ENCODE measurements around the gene RANBP3.
A peak's percentile ranks its signal among the peaks of the same experiment; 100 is the strongest.

The RANBP3 gene

GRCh38 chr19:5934774-5935472 is 43.0 kb downstream of the RANBP3 start:
- peak; percentile 60 for ATAC-seq
- TF ChIP-seq ESRRG (CRISPR knock-in tag; IDR thresholded peaks at IDR 0.05) (no peak), TCF4 (CRISPR knock-in tag; IDR thresholded peaks at IDR 0.05; ENCODE audit: borderline replicate concordance) (peak; percentile 87; the same call in 1 of the 2 replicates)

GRCh38 chr19:5934069-5934401 is 43.9 kb downstream of the RANBP3 start:
- ATAC-seq: no peak
- TF ChIP-seq ZFP30 (CRISPR knock-in tag; IDR thresholded peaks at IDR 0.05) (no peak), POU6F1 (CRISPR knock-in tag; IDR thresholded peaks at IDR 0.05; ENCODE audit: borderline replicate concordance, low read depth) (no peak), ZFP3 (CRISPR knock-in tag; IDR thresholded peaks at IDR 0.05) (peak; percentile 54; the same call in 1 of the 2 replicates)

- no peak for ATAC-seq
- no peak for TF ChIP-seq PPARA (CRISPR knock-in tag; IDR thresholded peaks at IDR 0.05; ENCODE audit: borderline replicate concordance)
- no peak for TF ChIP-seq GLIS3 (CRISPR knock-in tag; IDR thresholded peaks at IDR 0.05)
- no peak for TF ChIP-seq TSHZ2 (CRISPR knock-in tag; IDR thresholded peaks at IDR 0.05)
- no peak for TF ChIP-seq ZFP3 (CRISPR knock-in tag; IDR thresholded peaks at IDR 0.05)
- TF ChIP-seq ZNF70 (CRISPR knock-in tag; IDR thresholded peaks at IDR 0.05): no peak
- no peak for TF ChIP-seq OSR1 (CRISPR knock-in tag; IDR thresholded peaks at IDR 0.05)
- no peak for TF ChIP-seq ZFP30 (CRISPR knock-in tag; IDR thresholded peaks at IDR 0.05)
- TF ChIP-seq CSDC2 (CRISPR knock-in tag; IDR thresholded peaks at IDR 0.05): no peak
- TF ChIP-seq CSRNP3 (CRISPR knock-in tag; IDR thresholded peaks at IDR 0.05): no peak
Observed at GRCh38 chr19:5933391-5934068, 44.4 kb downstream of the RANBP3 start.

GRCh38 chr19:5932609-5933262 is 45.2 kb downstream of the RANBP3 start:
- TF ChIP-seq CSDC2 (CRISPR knock-in tag; IDR thresholded peaks at IDR 0.05) (no peak), TCF4 (CRISPR knock-in tag; IDR thresholded peaks at IDR 0.05; ENCODE audit: borderline replicate concordance) (no peak), RARB (CRISPR knock-in tag; IDR thresholded peaks at IDR 0.05) (no peak), ZFP3 (CRISPR knock-in tag; IDR thresholded peaks at IDR 0.05) (no peak), SNAI2 (CRISPR knock-in tag; IDR thresholded peaks at IDR 0.05) (no peak), ESRRG (CRISPR knock-in tag; IDR thresholded peaks at IDR 0.05) (no peak), TOX (CRISPR knock-in tag; IDR thresholded peaks at IDR 0.05; ENCODE audit: borderline replicate concordance) (no peak), POU6F1 (CRISPR knock-in tag; IDR thresholded peaks at IDR 0.05; ENCODE audit: borderline replicate concordance, low read depth) (no peak), ZNF8 (CRISPR knock-in tag; IDR thresholded peaks at IDR 0.05) (no peak), PPARA (CRISPR knock-in tag; IDR thresholded peaks at IDR 0.05; ENCODE audit: borderline replicate concordance) (no peak), CREB5 (CRISPR knock-in tag; IDR thresholded peaks at IDR 0.05; ENCODE audit: low read depth) (no peak), CSRNP3 (CRISPR knock-in tag; IDR thresholded peaks at IDR 0.05) (no peak), ISL1 (CRISPR knock-in tag; IDR thresholded peaks at IDR 0.05) (no peak), ZNF565 (CRISPR knock-in tag; conservative IDR thresholded peaks at IDR 0.05; ENCODE audit: low read depth) (no peak), ZFP30 (CRISPR knock-in tag; IDR thresholded peaks at IDR 0.05) (no peak), ZNF70 (CRISPR knock-in tag; IDR thresholded peaks at IDR 0.05) (no peak)
- ATAC-seq: no peak

Measured in SK-N-SH treated with all-trans-retinoic acid at 6 μM for 48 hours (cell line).